Stimulated activated CD8-positive, alpha-beta memory T cell treated with anti-CD3 and anti-CD28 coated beads, Interleukin-12 subunit alpha, Interleukin-12 subunit beta, amount 100 ng/mL, for 24 hours (primary cell): ENCODE data around the gene TDRD15.
"Not testable (repeated sequence)": the region's sequence is repeated elsewhere in the genome, so short reads cannot be mapped to it uniquely, and the experiment has no call there.

Experiments used
- DNase-seq: peaks from one replicate; pipeline ENCODE4 v3.0.0-alpha.2; 2020; ENCODE audit errors: extremely low read depth

The TDRD15 gene

GRCh38 chr2:21146638-21147037 lies 22.9 kb downstream of the TDRD15 start:
- DNase-seq, result no peak

- no peak for DNase-seq
Observed at GRCh38 chr2:21148718-21149117, 24.9 kb downstream of the TDRD15 start.

- DNase-seq, result not testable (repeated sequence)
Observed at GRCh38 chr2:21151234-21151633, 27.5 kb downstream of the TDRD15 start.

GRCh38 chr2:21155365-21156136 lies 31.8 kb downstream of the TDRD15 start:
- DNase-seq, result no peak

- no peak for DNase-seq
Observed at GRCh38 chr2:21161122-21161521, 37.4 kb downstream of the TDRD15 start.

- no peak for DNase-seq
Observed at GRCh38 chr2:21161832-21162614, 38.3 kb downstream of the TDRD15 start.

- no peak for DNase-seq
Observed at GRCh38 chr2:21162615-21162878, 38.8 kb downstream of the TDRD15 start.

- DNase-seq, result no peak
Observed at GRCh38 chr2:21163213-21163612, 39.4 kb downstream of the TDRD15 start.

GRCh38 chr2:21165350-21165749 lies 41.6 kb downstream of the TDRD15 start:
- no peak for DNase-seq

GRCh38 chr2:21175895-21176646 lies 52.3 kb downstream of the TDRD15 start:
- DNase-seq, result no peak

GRCh38 chr2:21181957-21182356 lies 58.2 kb downstream of the TDRD15 start:
- DNase-seq, result no peak

- no peak for DNase-seq
Observed at GRCh38 chr2:21183306-21183705, 59.5 kb downstream of the TDRD15 start.

- DNase-seq, result no peak
Observed at GRCh38 chr2:21183726-21184125, 60.0 kb downstream of the TDRD15 start.

GRCh38 chr2:21191535-21191934 lies 67.8 kb downstream of the TDRD15 start:
- DNase-seq, result no peak
